HL-60 (cell line): ENCODE data around the gene MRPL22.

Source experiments
- CTCF ChIP-seq: IDR thresholded peaks from one replicate; pipeline ENCODE4 v1.5.1; 2011; ENCODE audit warnings: low read length, control low read depth, inconsistent platforms; ENCODE audit not compliant: insufficient read depth
- GABPA ChIP-seq: IDR thresholded peaks from 2 replicates; pipeline ENCODE4 v1.6.1; 2012; ENCODE audit warnings: low read depth
- POLR2AphosphoS5 ChIP-seq: IDR thresholded peaks from 2 replicates; pipeline ENCODE4 v1.6.1; 2012; ENCODE audit warnings: low read depth
- REST ChIP-seq: IDR thresholded peaks from 2 replicates; pipeline ENCODE4 v1.6.1; 2012; ENCODE audit warnings: low read depth; ENCODE audit not compliant: insufficient replicate concordance

DNA sequence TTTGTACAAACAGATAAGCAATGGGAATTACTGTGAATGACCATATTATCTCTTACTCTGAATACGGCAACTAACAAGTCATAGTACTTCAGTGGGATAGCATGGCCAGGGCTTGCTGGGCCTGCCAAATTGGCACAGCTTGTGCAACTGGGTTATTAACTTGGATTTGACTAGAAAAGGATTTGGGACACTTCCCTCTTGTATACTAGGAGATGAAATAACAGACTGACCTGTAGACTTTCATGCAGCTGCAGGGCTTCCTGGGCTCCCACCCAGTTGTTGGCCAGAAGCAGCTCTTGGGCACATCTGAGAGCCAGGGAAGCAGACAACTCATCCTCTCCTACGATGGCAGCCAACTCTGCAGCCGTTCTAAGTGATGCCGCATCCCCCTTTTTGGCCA, 42.7 kb upstream of the MRPL22 start:
- TF ChIP-seq CTCF, result no peak
- TF ChIP-seq POLR2AphosphoS5, result no peak
- no peak for TF ChIP-seq GABPA
- TF ChIP-seq REST, result no peak
